ENCODE measurements around the gene AAGAB. TPM values are rescaled to one million over a fixed set of nuclear protein-coding genes. Genes with fewer than 3 reads are reported as not detected.

The AAGAB gene
- polyA plus RNA-seq, 1 donor from 2014 or later, result 114 TPM

- H3K27ac ChIP-seq (ENCODE audit: low read length), result no peak overlapping the region
- no peak for TF ChIP-seq MXI1 (conservative IDR thresholded peaks at IDR 0.05; ENCODE audit: poor library complexity, severe bottlenecking)
- no peak for TF ChIP-seq EP300 (conservative IDR thresholded peaks at IDR 0.05; ENCODE audit: poor library complexity, severe bottlenecking)
- no peak for TF ChIP-seq CTCF (IDR thresholded peaks at IDR 0.05; ENCODE audit: poor library complexity, severe bottlenecking)
- TF ChIP-seq POLR2AphosphoS5 (IDR thresholded peaks at IDR 0.05), result no peak
- TF ChIP-seq REST (IDR thresholded peaks at IDR 0.05; ENCODE audit: borderline replicate concordance), result no peak
- no peak for TF ChIP-seq EZH2 (IDR thresholded peaks at IDR 0.05; ENCODE audit: borderline replicate concordance, insufficient read depth, low read length, poor library complexity, severe bottlenecking)
- no peaks in the 10 kb centered on the region for H3K9me2 ChIP-seq (ENCODE audit: insufficient read depth, low read length)
- H3K4me2 ChIP-seq (ENCODE audit: low read length), result no peak overlapping the region
- H3K9me3 ChIP-seq (ENCODE audit: low read length), result no peaks in the 10 kb centered on the region
- H3F3A ChIP-seq (ENCODE audit: insufficient read depth, low read length, poor library complexity, severe bottlenecking), result no peaks in the 10 kb centered on the region
- H3K9ac ChIP-seq (ENCODE audit: low read length), result no peak overlapping the region
- no peaks in the 10 kb centered on the region for H4K20me1 ChIP-seq (ENCODE audit: insufficient read depth)
- H2AFZ ChIP-seq (ENCODE audit: low read depth, low read length), result no peak overlapping the region
- H3K27me3 ChIP-seq (ENCODE audit: insufficient read depth, low read depth, low read length), result no peaks in the 10 kb centered on the region
- no peak overlapping the region for H3K4me3 ChIP-seq (ENCODE audit: low read length)
- H3K36me3 ChIP-seq (ENCODE audit: insufficient read depth, low read length), result peaks cover 8% of the 10 kb centered on the region
- no peaks in the 10 kb centered on the region for H3K79me2 ChIP-seq (replicated peaks; ENCODE audit: insufficient read depth, low read length)
These were observed 57.1 kb downstream of the AAGAB start for GRCh38 chr15:67197364-67197695.

- Histone ChIP-seq H3K27ac (ENCODE audit: low read length) (no peak overlapping the region), H3K36me3 (ENCODE audit: insufficient read depth, low read length) (peaks cover 8% of the 10 kb centered on the region), H3K79me2 (replicated peaks; ENCODE audit: insufficient read depth, low read length) (no peaks in the 10 kb centered on the region), H2AFZ (ENCODE audit: low read depth, low read length) (no peak overlapping the region), H4K20me1 (ENCODE audit: insufficient read depth) (no peaks in the 10 kb centered on the region), H3K9me2 (ENCODE audit: insufficient read depth, low read length) (no peaks in the 10 kb centered on the region), H3F3A (ENCODE audit: insufficient read depth, low read length, poor library complexity, severe bottlenecking) (no peaks in the 10 kb centered on the region), H3K4me2 (ENCODE audit: low read length) (no peak overlapping the region), H3K9ac (ENCODE audit: low read length) (no peak overlapping the region), H3K4me3 (ENCODE audit: low read length) (no peak overlapping the region), H3K9me3 (ENCODE audit: low read length) (no peaks in the 10 kb centered on the region), H3K27me3 (ENCODE audit: insufficient read depth, low read depth, low read length) (no peaks in the 10 kb centered on the region)
- TF ChIP-seq SMC3 (conservative IDR thresholded peaks at IDR 0.05; ENCODE audit: poor library complexity) (no peak), TAF1 (IDR thresholded peaks at IDR 0.05; ENCODE audit: low read depth) (no peak), CTCF (IDR thresholded peaks at IDR 0.05; ENCODE audit: poor library complexity, severe bottlenecking) (no peak), MXI1 (conservative IDR thresholded peaks at IDR 0.05; ENCODE audit: poor library complexity, severe bottlenecking) (no peak), EZH2 (IDR thresholded peaks at IDR 0.05; ENCODE audit: borderline replicate concordance, insufficient read depth, low read length, poor library complexity, severe bottlenecking) (no peak), EP300 (conservative IDR thresholded peaks at IDR 0.05; ENCODE audit: poor library complexity, severe bottlenecking) (no peak), RAD21 (conservative IDR thresholded peaks at IDR 0.05) (no peak)
These were observed 57.6 kb downstream of the AAGAB start for GRCh38 chr15:67196672-67197363.

Data from neural cell (in vitro differentiated cells).